Stimulated activated CD4-positive, alpha-beta T cell treated with anti-CD3 and anti-CD28 coated beads, Interleukin-2, amount 100 ng/mL, for 24 hours (primary cell): ENCODE measurements around the gene KRT3.
"Not testable (repeated sequence)": the region's sequence is repeated elsewhere in the genome, so short reads cannot be mapped to it uniquely, and the experiment has no call there.

Experiments used
- DNase-seq, 2 donors: peaks; one replicate each; pipeline ENCODE4 v3.0.0-alpha.2; 2020

The KRT3 gene

GRCh38 chr12:52756281-52756960, 39.5 kb downstream of the KRT3 start:
- DNase-seq, result no peak

DNA sequence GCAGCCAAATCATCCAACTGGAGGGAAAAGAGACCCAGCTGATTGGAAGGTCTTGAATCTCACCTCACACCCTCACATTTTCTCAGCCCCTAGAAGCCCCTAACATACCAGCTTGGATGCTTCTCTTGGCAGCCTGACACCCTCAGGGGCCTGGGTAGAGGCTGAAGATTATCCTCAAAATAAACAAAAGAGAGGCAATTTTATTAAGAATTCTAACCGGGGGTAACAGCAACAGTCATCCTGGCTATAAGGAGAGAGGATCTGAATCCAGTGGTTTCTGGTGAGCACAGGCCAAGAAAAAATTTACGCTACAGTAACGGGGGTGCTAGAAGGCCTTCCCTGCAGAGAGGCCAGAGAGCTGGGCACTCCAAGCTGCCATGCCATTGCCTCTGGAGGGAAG, 40.4 kb downstream of the KRT3 start:
- DNase-seq, result no peak

DNA sequence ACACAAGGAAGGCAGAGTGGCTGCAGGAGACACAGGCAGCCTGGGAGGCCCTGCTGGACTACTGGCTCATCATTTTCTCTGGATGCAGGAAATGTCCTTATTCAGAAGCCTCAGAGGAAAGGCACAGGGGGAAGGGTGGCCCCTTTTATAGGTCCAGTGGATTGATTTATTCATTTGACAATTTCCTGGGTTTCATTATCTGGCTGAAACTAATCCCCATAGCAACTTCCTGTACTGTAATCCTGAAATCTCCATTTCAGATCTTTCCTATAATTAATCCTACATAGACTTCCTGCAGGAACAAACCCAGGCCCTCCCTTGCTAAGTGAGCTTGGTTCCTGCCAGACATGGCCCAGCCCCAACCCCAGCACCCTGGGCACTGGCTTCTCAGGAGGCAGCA, 41.8 kb downstream of the KRT3 start:
- no peak for DNase-seq

DNA sequence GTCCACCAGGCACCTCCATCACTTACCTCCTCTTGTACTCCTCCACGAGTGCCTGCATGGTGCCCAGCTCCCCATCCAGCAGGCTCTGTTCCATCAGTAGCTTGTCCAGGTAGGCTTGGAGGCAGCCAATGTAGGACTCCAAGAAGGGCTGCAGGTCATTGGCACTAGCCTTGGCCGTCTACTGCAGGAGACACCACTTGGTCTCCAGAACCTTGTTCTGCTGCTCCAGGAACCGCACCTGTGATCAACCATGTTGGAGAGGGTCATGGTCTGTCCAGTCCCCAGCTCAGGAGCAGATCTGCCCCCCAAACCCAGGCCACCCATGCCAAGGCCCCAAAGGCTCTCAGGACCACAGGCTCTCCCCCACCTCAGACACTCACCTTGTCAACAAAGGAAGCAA, 42.6 kb downstream of the KRT3 start:
- DNase-seq, result no peak

DNA sequence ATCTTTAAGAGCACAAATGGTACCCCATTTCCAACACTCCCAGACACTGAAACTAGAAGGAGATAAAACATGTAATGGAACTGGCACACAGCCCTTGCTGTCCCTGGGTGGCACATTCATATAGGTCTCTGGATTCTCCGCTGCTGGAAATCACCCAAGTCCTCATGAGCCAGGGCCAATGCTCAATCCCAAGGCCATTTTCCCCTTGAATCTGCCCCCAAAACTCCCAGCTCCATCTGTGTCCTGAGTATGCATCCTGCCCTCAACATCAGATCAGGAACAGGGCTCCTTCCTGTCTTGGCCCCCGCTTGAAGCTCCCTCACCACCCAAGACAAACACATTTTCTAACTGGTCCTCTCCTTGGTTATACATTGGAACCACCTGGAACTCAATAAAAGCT, 43.4 kb downstream of the KRT3 start:
- no peak for DNase-seq

DNA sequence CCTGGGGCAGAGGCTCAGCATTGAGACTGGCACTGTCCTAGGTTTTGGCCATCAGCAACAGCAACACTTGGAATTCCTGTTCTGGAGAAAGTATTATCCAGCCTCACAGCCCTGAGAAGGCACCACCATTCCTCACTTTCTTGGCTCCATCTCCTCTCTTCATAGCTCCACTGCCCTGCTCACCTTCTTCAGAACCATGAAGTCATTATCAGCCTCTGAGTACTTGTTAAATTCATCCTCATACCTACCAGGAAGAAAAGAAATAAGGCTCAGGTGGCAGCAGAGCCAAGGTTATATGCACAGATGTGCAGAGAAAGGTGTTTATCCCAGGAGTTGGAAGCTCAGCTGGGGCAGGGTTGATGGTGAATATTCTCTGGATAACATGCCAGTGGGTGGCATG, 44.1 kb downstream of the KRT3 start:
- DNase-seq, result no peak

DNA sequence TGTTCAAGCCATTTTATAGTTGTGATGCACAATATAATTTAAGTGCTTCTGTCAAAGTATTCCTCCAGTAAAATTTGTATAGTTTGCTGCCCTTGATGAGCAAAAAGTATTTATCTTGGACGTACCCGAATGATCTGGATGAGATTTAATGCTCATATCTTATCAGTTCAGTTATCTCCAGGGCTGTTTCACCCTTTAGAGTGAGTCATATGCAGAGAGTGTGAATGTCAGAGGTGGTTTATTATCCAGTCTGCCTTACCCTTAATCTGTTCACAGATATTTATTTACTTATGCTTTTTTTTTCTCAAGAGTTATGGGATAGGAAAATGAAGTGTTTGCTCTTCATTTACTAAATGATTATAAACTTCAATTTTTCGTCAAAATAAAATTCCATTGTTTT, 45.4 kb downstream of the KRT3 start:
- not testable (repeated sequence) for DNase-seq

- DNase-seq, result no peak
These were observed 46.1 kb downstream of the KRT3 start for GRCh38 chr12:52749827-52750226.

DNA sequence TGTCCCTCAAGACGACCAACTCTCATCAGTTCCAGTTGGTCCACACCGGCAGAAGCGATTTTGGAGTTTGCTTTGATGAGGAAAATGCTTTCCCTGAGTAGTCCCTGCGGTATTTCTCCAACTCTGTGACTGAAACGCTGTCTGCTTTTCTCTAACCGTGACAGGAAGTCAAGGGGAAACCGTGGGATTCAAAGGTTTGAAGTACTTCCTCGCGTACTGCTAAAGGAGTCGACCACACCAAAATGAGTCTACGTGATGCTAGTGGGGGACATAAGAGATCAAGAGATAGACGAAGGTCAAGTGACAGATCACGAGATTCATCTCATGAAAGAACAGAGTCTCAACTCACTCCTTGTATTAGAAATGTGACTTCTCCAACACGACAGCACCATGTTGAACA, 47.3 kb downstream of the KRT3 start:
- DNase-seq, result no peak

DNA sequence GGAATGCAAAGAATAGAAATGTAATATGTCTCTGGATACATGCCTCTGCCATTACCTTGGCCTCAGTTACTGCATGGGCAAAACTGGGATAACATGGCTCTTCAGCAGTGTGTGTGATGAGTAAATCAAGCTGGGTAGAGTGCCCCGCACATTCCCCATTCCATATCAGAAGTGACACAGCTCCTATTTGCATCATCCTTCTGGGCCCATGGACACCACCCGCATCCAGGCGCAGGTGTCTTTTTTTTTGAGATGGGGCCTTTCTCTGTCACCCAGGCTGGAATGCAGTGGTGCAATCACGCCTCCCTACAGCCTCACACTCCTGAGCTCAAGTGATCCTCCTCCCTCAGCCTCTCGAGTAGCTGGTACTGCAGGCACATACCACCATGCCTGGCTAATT, 50.4 kb downstream of the KRT3 start:
- DNase-seq, result no peak

GRCh38 chr12:52744493-52745156, 51.3 kb downstream of the KRT3 start:
- DNase-seq, result no peak

GRCh38 chr12:52742822-52743457, 53.0 kb downstream of the KRT3 start:
- no peak for DNase-seq

GRCh38 chr12:52742196-52742580, 53.7 kb downstream of the KRT3 start:
- DNase-seq, result no peak

DNA sequence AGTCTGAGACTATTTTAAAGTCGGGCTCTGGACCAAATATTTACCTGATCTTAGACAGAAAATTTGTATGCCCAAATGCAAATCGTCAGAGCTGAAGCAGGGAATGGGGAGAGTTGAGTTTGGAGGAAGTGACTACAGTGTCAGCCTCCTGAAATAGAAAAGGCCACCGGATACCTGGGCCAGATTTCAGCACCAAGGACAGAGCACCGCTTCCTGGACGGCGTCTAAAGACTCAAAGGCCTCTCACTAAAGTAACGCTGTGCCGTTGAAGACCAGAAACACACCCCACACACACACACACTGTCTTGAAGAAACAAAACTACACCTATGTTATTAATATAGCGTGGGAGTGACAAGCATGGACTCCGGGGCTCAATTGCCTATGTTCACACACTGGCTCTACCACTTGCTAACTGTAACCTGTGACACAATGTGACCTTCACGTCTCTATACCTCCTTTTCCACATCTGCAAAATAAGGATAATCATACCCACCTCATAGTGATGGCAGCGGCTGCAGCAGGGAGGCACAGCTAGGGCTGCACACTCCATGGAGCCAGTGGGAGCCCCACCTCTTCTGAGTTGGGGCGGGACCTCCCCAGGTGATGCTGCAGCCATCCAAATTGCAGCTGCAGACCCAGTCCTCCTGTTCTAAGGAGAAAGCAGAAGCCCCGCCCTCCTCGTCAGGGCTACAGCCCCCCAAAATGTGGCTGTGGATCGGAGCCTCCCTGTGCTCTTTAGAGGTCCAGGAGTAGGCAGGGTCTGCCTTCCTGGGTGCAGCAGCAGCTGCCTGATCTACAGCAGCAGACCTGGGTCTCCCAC, 54.3 kb downstream of the KRT3 start:
- peak; percentile 61 to 74 for DNase-seq

- DNase-seq, result no peak
These were observed 55.3 kb downstream of the KRT3 start for GRCh38 chr12:52740584-52740983.

- DNase-seq, result no peak
These were observed 56.0 kb downstream of the KRT3 start for GRCh38 chr12:52739963-52740362.
